K562 (cell line): Measurements from ENCODE around the gene AIFM1. TPM values are rescaled to one million over a fixed set of nuclear protein-coding genes. Genes with fewer than 3 reads are reported as not detected.

Experiments used
- CBX2 ChIP-seq: fragments of 200-600 bp; sonication (generic); IDR thresholded peaks from one replicate; pipeline ENCODE4 v1.6.1; 2012; ENCODE audit warnings: mild to moderate bottlenecking, low read length, inconsistent platforms; ENCODE audit not compliant: insufficient read depth, poor library complexity, severe bottlenecking
- DLX4 ChIP-seq: fragments of 250-450 bp; sonication (Bioruptor Pico); IDR thresholded peaks from 2 replicates; pipeline ENCODE4 v1.6.1; 2021; ENCODE audit warnings: mild to moderate bottlenecking
- MEIS2 ChIP-seq: fragments of 450-650 bp; IDR thresholded peaks from 2 replicates; pipeline ENCODE4 v1.6.1; 2014; ENCODE audit warnings: mild to moderate bottlenecking; ENCODE audit not compliant: partially characterized antibody
- NFIC ChIP-seq: fragments of 450-650 bp; IDR thresholded peaks from 2 replicates; pipeline ENCODE4 v1.6.1; 2017; ENCODE audit warnings: mild to moderate bottlenecking, inconsistent platforms
- PKNOX1 ChIP-seq: fragments of 450-650 bp; IDR thresholded peaks from 2 replicates; pipeline ENCODE4 v1.6.1; 2016
- RAD51 ChIP-seq: fragments of 450-650 bp; IDR thresholded peaks from 2 replicates; pipeline ENCODE4 v1.7.1; 2016; ENCODE audit warnings: low read depth, mild to moderate bottlenecking, borderline replicate concordance
- RBM39 ChIP-seq: fragments of 200-400 bp; formaldehyde crosslinking; optimal IDR thresholded peaks from 2 replicates; pipeline ENCODE3; 2018; ENCODE audit warnings: low read depth, low read length
- ZNF518B ChIP-seq: fragments of 250-450 bp; sonication (Bioruptor Pico); IDR thresholded peaks from 2 replicates; pipeline ENCODE4 v1.5.0; 2021; ENCODE audit warnings: mild to moderate bottlenecking, moderate library complexity
- polyA plus RNA-seq, 8 experiments: library from polyadenylated mRNA; depleted of rRNA in 4 of 8; stranded (reverse) in 5 of 8; unstranded in 3 of 8; fragments of >200 nt; fragmentation: Nextera tagmentation in 2 of 8; fragmentation: Illumina TruSeq in 1 of 8; extraction: Ambion mirVana in 2 of 8; extraction: Trizol in 1 of 8; gene quantifications; 2 replicates each; pipeline versions ENCODE4 v1.2.1 to v1.2.3, GENCODE V29; 2011 to 2014; ENCODE audit warnings: inconsistent platforms in 1 of 8, missing spikeins in 1 of 8
- total RNA-seq, 7 experiments: library from RNA; depleted of rRNA in 6 of 7; stranded (reverse); fragments of >200 nt in 6 of 7; fragmentation: Illumina TruSeq in 2 of 7; extraction: Trizol in 2 of 7; gene quantifications; 2 replicates each; pipeline versions ENCODE4 v1.2.1 to v1.2.3, GENCODE V29; 2011 to 2021; ENCODE audit warnings: low replicate concordance in 1 of 7

The AIFM1 gene
- total and polyA plus RNA-seq, 9 of the 15 experiments (the other 6 are each of a cell fraction or from before 2014, with no cell fraction given) = 51.0 to 117 (median 91.2) TPM

GRCh38 chrX:130163398-130163797 lies 2.2 kb downstream of the AIFM1 start (continued):
- TF ChIP-seq ZNF518B (no peak), MEIS2 (peak; percentile 11), RAD51 (no peak), DLX4 (CRISPR knock-in tag) (no peak), RBM39 (no peak), PKNOX1 (no peak), NFIC (peak; percentile 37; the same call in 1 of the 2 replicates), CBX2 (no peak)
